ENCODE data around the gene CKS2.

The CKS2 gene

GRCh38 chr9:89350988-89351557 is 40.1 kb downstream of the CKS2 start:
- DNase-seq (ENCODE audit: low read depth, low spot score) = no peak

GRCh38 chr9:89351584-89352300 is 40.7 kb downstream of the CKS2 start:
- DNase-seq (ENCODE audit: low read depth, low spot score) = no peak

- no peak for DNase-seq (ENCODE audit: low read depth, low spot score)
These were observed 41.5 kb downstream of the CKS2 start for GRCh38 chr9:89352451-89352850.

GRCh38 chr9:89352874-89353649 is 42.1 kb downstream of the CKS2 start:
- DNase-seq (ENCODE audit: low read depth, low spot score) = no peak

- DNase-seq (ENCODE audit: low read depth, low spot score) = no peak
These were observed 43.0 kb downstream of the CKS2 start for GRCh38 chr9:89353989-89354388.

- no peak for DNase-seq (ENCODE audit: low read depth, low spot score)
These were observed 43.5 kb downstream of the CKS2 start for GRCh38 chr9:89354471-89354870.

- no peak for DNase-seq (ENCODE audit: low read depth, low spot score)
These were observed 45.8 kb downstream of the CKS2 start for GRCh38 chr9:89356782-89357181.

GRCh38 chr9:89357331-89358197 is 46.6 kb downstream of the CKS2 start:
- DNase-seq (ENCODE audit: low read depth, low spot score) = no peak

- DNase-seq (ENCODE audit: low read depth, low spot score) = no peak
These were observed 47.5 kb downstream of the CKS2 start for GRCh38 chr9:89358376-89358916.

- DNase-seq (ENCODE audit: low read depth, low spot score) = no peak
These were observed 48.0 kb downstream of the CKS2 start for GRCh38 chr9:89358985-89359384.

- no peak for DNase-seq (ENCODE audit: low read depth, low spot score)
These were observed 48.8 kb downstream of the CKS2 start for GRCh38 chr9:89359751-89360261.

GRCh38 chr9:89360465-89360864 is 49.5 kb downstream of the CKS2 start:
- DNase-seq (ENCODE audit: low read depth, low spot score) = no peak

GRCh38 chr9:89361031-89361430 is 50.0 kb downstream of the CKS2 start:
- no peak for DNase-seq (ENCODE audit: low read depth, low spot score)

GRCh38 chr9:89361816-89362646 is 51.0 kb downstream of the CKS2 start:
- DNase-seq (ENCODE audit: low read depth, low spot score) = no peak

- no peak for DNase-seq (ENCODE audit: low read depth, low spot score)
These were observed 51.8 kb downstream of the CKS2 start for GRCh38 chr9:89362647-89363310.

GRCh38 chr9:89363311-89363670 is 52.3 kb downstream of the CKS2 start:
- no peak for DNase-seq (ENCODE audit: low read depth, low spot score)

- no peak for DNase-seq (ENCODE audit: low read depth, low spot score)
These were observed 53.1 kb downstream of the CKS2 start for GRCh38 chr9:89363921-89364665.

GRCh38 chr9:89364666-89365531 is 53.9 kb downstream of the CKS2 start:
- DNase-seq (ENCODE audit: low read depth, low spot score) = no peak
